Fibroblast of lung (primary cell): ENCODE measurements around the gene EPN3. TPM values are rescaled to one million over a fixed set of nuclear protein-coding genes. Genes with fewer than 3 reads are reported as not detected.

Source experiments
- DNase-seq, 2 donors: peaks; one replicate each; pipeline versions ENCODE4 v3.0.0 to v3.0.0-alpha.2; 2010; ENCODE audit warnings: low read depth in 2 of 2
- H2AFZ ChIP-seq: 2 replicates; pipeline ENCODE4 v1.5.1; 2012; ENCODE audit warnings: low read length, control low read depth, inconsistent platforms
- H3K27ac ChIP-seq: 2 replicates; pipeline ENCODE4 v1.5.1; 2011; ENCODE audit warnings: low read length, control low read depth; ENCODE audit not compliant: insufficient read depth
- H3K27me3 ChIP-seq: 2 replicates; pipeline ENCODE4 v1.5.1; 2011; ENCODE audit warnings: mild to moderate bottlenecking, low read length; ENCODE audit not compliant: control insufficient read depth, insufficient read depth
- H3K36me3 ChIP-seq: 2 replicates; pipeline ENCODE4 v1.5.1; 2011; ENCODE audit warnings: low read length; ENCODE audit not compliant: control insufficient read depth, insufficient read depth
- H3K4me1 ChIP-seq: 2 replicates; pipeline ENCODE4 v1.5.1; 2011; ENCODE audit warnings: low read length; ENCODE audit not compliant: control insufficient read depth, insufficient read depth; ENCODE audit errors: extremely low read depth
- H3K4me2 ChIP-seq: 2 replicates; pipeline ENCODE4 v1.5.1; 2011; ENCODE audit warnings: low read length, control low read depth; ENCODE audit not compliant: insufficient read depth; ENCODE audit errors: extremely low read depth
- H3K4me3 ChIP-seq, 4 experiments: fragments of 200-600 bp in 1 of 4; sonication (generic) in 1 of 4; replicated peaks in 1 of 4; 2 replicates each; pipeline ENCODE4 v1.5.1; 2011 to 2016; ENCODE audit warnings: low read length in 4 of 4, low read depth in 3 of 4, mild to moderate bottlenecking in 3 of 4, control low read depth in 2 of 4, inconsistent platforms in 1 of 4, mixed read lengths in 1 of 4; ENCODE audit not compliant: insufficient read depth in 1 of 4; ENCODE audit errors: control extremely low read depth in 1 of 4
- H3K79me2 ChIP-seq: 2 replicates; pipeline ENCODE4 v1.5.1; 2012; ENCODE audit warnings: mild to moderate bottlenecking, low read length, inconsistent platforms; ENCODE audit not compliant: control insufficient read depth, insufficient read depth
- H3K9ac ChIP-seq: 2 replicates; pipeline ENCODE4 v1.5.1; 2011; ENCODE audit warnings: mild to moderate bottlenecking, low read length, control low read depth; ENCODE audit not compliant: insufficient read depth
- H3K9me3 ChIP-seq: 2 replicates; pipeline ENCODE4 v1.5.1; 2012; ENCODE audit warnings: low read depth, low read length; ENCODE audit not compliant: control insufficient read depth, insufficient read depth
- H4K20me1 ChIP-seq: 2 replicates; pipeline ENCODE4 v1.5.1; 2011; ENCODE audit warnings: low read length; ENCODE audit not compliant: control insufficient read depth, insufficient read depth; ENCODE audit errors: extremely low read depth
- EZH2 ChIP-seq: IDR thresholded peaks from 2 replicates; pipeline ENCODE4 v1.5.1; 2012; ENCODE audit warnings: low read length, control low read depth, mild to moderate bottlenecking; ENCODE audit errors: missing control alignments
- polyA plus RNA-seq, 2 donors: library from polyadenylated mRNA; depleted of rRNA in 1 of 2; stranded (reverse) in 1 of 2; unstranded in 1 of 2; fragments of >200 nt; gene quantifications; 2 replicates each; pipeline ENCODE4 v1.2.1, GENCODE V29; 2011 to 2012; ENCODE audit warnings: missing spikeins in 1 of 2
- total RNA-seq: library from RNA; depleted of rRNA; stranded (reverse); fragments of >200 nt; gene quantifications from 2 replicates; pipeline ENCODE4 v1.2.1, GENCODE V29; 2014
- TF ChIP-seq, protein P1 (sequence below), 2 donors: IDR thresholded peaks in 1 of 2; conservative IDR thresholded peaks in 1 of 2; 1 replicate in 1 of 2; 2 replicates in 1 of 2; pipeline ENCODE4 v1.5.1; 2011 to 2012; ENCODE audit warnings: low read length in 2 of 2, control low read depth in 1 of 2, inconsistent platforms in 1 of 2, low read depth in 1 of 2, mild to moderate bottlenecking in 1 of 2

EPN3 gene
- total and polyA plus RNA-seq, 2 donors (not counting 1 experiment from before 2014, with no cell fraction given): not detected

DNA sequence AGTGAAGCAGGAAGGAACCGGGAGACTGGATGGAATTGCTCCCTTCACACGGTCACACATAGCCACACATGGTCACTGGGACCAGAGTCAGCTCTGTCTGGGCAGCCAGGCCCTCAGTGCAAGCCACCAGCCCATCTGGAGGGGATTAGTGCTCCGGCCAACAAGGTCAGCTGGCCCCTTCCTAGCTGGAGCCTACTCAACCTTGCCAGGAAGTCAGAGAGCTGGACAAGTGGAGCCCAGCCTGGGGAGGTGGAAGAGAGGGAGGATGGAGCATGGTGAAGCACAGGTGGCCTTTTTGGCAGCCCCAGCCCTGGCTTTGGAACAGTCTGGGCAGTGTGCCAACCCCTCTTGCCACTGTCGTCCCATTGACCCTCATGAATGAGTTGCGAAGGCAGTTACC is 24.3 kb downstream of the EPN3 start:
- peaks cover 24% of the 10 kb centered on the region for H3K27me3 ChIP-seq
- no peaks in the 10 kb centered on the region for H3K79me2 ChIP-seq
- no peak overlapping the region for H3K4me3 ChIP-seq
- no peak for DNase-seq
- no peak overlapping the region for H3K27ac ChIP-seq
- peaks cover 2% of the 10 kb centered on the region for H3K36me3 ChIP-seq
- no peaks in the 10 kb centered on the region for H4K20me1 ChIP-seq
- no peak overlapping the region for H3K9ac ChIP-seq
- H3K9me3 ChIP-seq: no peaks in the 10 kb centered on the region
- H2AFZ ChIP-seq: no peak overlapping the region
- peaks cover 7% of the 10 kb centered on the region for H3K4me1 ChIP-seq
- no peak for TF ChIP-seq EZH2
- TF ChIP-seq, protein P1, sequence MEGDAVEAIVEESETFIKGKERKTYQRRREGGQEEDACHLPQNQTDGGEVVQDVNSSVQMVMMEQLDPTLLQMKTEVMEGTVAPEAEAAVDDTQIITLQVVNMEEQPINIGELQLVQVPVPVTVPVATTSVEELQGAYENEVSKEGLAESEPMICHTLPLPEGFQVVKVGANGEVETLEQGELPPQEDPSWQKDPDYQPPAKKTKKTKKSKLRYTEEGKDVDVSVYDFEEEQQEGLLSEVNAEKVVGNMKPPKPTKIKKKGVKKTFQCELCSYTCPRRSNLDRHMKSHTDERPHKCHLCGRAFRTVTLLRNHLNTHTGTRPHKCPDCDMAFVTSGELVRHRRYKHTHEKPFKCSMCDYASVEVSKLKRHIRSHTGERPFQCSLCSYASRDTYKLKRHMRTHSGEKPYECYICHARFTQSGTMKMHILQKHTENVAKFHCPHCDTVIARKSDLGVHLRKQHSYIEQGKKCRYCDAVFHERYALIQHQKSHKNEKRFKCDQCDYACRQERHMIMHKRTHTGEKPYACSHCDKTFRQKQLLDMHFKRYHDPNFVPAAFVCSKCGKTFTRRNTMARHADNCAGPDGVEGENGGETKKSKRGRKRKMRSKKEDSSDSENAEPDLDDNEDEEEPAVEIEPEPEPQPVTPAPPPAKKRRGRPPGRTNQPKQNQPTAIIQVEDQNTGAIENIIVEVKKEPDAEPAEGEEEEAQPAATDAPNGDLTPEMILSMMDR (conservative IDR thresholded peaks at IDR 0.05 in 1 of 2, IDR thresholded peaks at IDR 0.05 in 1 of 2; ENCODE audit: low read depth in 1 of 2, low read length in 2 of 2): no peak
- H3K4me2 ChIP-seq: no peak overlapping the region

DNA sequence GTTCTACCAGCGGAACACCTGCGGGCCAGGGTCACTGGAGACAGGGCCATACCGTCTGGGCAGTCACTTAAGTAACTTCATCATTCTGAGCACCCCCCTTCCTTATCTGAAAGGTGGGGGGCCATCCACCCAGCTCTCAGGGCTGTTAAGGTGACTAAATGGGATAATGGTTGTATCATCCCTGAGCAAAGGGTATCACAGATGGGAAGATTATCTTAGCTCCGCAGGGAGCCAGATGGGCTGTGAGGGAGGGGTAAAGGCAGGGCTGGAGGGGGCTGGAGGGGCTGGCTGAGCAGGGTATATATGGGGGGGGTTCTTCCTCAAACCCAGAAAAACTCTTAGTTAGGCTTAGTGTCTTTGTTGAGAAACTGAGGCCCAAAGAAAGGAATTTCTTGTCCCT is 25.1 kb downstream of the EPN3 start:
- Histone ChIP-seq H3K27ac (no peak overlapping the region), H3K9ac (no peak overlapping the region), H4K20me1 (no peaks in the 10 kb centered on the region), H2AFZ (no peak overlapping the region), H3K27me3 (peaks cover 31% of the 10 kb centered on the region), H3K4me2 (no peak overlapping the region), H3K9me3 (no peaks in the 10 kb centered on the region), H3K79me2 (no peaks in the 10 kb centered on the region), H3K36me3 (peaks cover 2% of the 10 kb centered on the region), H3K4me3 (no peak overlapping the region), H3K4me1 (peaks cover 7% of the 10 kb centered on the region)
- no peak for DNase-seq
- TF ChIP-seq EZH2: no peak
- TF ChIP-seq, protein P1 (conservative IDR thresholded peaks at IDR 0.05 in 1 of 2, IDR thresholded peaks at IDR 0.05 in 1 of 2; ENCODE audit: low read depth in 1 of 2, low read length in 2 of 2): no peak

DNA sequence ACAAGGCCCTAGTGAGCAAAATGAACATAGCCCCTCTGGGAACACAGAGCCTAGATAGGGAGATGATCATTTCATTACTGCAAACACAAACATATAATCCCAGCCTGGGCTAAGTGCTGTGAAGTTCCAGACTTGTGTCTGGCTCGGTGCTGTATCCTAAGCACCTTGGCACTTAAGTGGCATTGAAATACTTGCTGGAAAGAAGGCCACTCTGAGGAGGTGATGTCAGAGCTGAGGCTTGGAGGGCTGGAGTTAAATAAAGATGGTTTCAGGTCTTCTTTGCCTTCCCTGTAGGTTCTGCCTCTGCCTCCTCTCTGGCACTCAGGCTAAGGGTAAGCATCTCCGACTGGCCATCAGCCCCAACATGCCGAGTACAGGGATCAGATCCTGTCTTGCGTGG is 25.6 kb downstream of the EPN3 start:
- no peaks in the 10 kb centered on the region for H4K20me1 ChIP-seq
- H2AFZ ChIP-seq: no peak overlapping the region
- no peaks in the 10 kb centered on the region for H3K9me3 ChIP-seq
- no peaks in the 10 kb centered on the region for H3K79me2 ChIP-seq
- no peak overlapping the region for H3K27ac ChIP-seq
- no peak overlapping the region for H3K4me3 ChIP-seq
- H3K36me3 ChIP-seq: peaks cover 2% of the 10 kb centered on the region
- no peak for TF ChIP-seq EZH2
- TF ChIP-seq, protein P1 (conservative IDR thresholded peaks at IDR 0.05 in 1 of 2, IDR thresholded peaks at IDR 0.05 in 1 of 2; ENCODE audit: low read depth in 1 of 2, low read length in 2 of 2): no peak
- H3K27me3 ChIP-seq: peaks cover 35% of the 10 kb centered on the region
- DNase-seq: no peak
- no peak overlapping the region for H3K4me2 ChIP-seq
- H3K4me1 ChIP-seq: peaks cover 7% of the 10 kb centered on the region
- H3K9ac ChIP-seq: no peak overlapping the region
